Measurements from ENCODE around the gene DGKQ. TPM values are rescaled to one million over a fixed set of nuclear protein-coding genes. Genes with fewer than 3 reads are reported as not detected.
"Not testable (repeated sequence)": the region's sequence is repeated elsewhere in the genome, so short reads cannot be mapped to it uniquely, and the experiment has no call there.

The DGKQ gene
- total RNA-seq, 3 donors from 2014 or later = 11.2 to 21.5 (median 14.8) TPM

- H3K27me3 Mint-ChIP-seq (ENCODE audit: low read depth) = no peaks in the 10 kb centered on the region
- ATAC-seq (no peak), DNase-seq (no peak)
- peaks cover 2% of the 10 kb centered on the region for H3K36me3 Mint-ChIP-seq (ENCODE audit: insufficient read depth)
- peaks cover 1% of the 10 kb centered on the region for H3K4me1 Mint-ChIP-seq (ENCODE audit: low read depth)
- no peaks in the 10 kb centered on the region for H3K9me3 Mint-ChIP-seq
- no peak overlapping the region for H3K4me3 Mint-ChIP-seq
Measured at GRCh38 chr4:951186-951585, 22.2 kb downstream of the DGKQ start.

- Mint-ChIP-seq H3K36me3 (ENCODE audit: insufficient read depth) (peaks cover 2% of the 10 kb centered on the region), H3K4me3 (no peak overlapping the region), H3K4me1 (ENCODE audit: low read depth) (peaks cover 4% of the 10 kb centered on the region), H3K9me3 (no peaks in the 10 kb centered on the region), H3K27me3 (ENCODE audit: low read depth) (no peaks in the 10 kb centered on the region)
- ATAC-seq = no peak
- no peak for DNase-seq
Measured at GRCh38 chr4:950136-951020, 23.0 kb downstream of the DGKQ start.

GRCh38 chr4:949656-950055, 23.7 kb downstream of the DGKQ start:
- ATAC-seq = no peak
- Mint-ChIP-seq H3K4me3 (no peak overlapping the region), H3K4me1 (ENCODE audit: low read depth) (peaks cover 4% of the 10 kb centered on the region), H3K36me3 (ENCODE audit: insufficient read depth) (peaks cover 2% of the 10 kb centered on the region), H3K27me3 (ENCODE audit: low read depth) (no peaks in the 10 kb centered on the region), H3K9me3 (no peaks in the 10 kb centered on the region)
- no peak for DNase-seq

- no peaks in the 10 kb centered on the region for H3K9me3 Mint-ChIP-seq
- H3K4me1 Mint-ChIP-seq (ENCODE audit: low read depth) = peaks cover 4% of the 10 kb centered on the region
Measured at GRCh38 chr4:948936-949300, 24.5 kb downstream of the DGKQ start.

GRCh38 chr4:948101-948935, 25.1 kb downstream of the DGKQ start:
- no peak overlapping the region for H3K4me3 Mint-ChIP-seq
- peaks cover 4% of the 10 kb centered on the region for H3K4me1 Mint-ChIP-seq (ENCODE audit: low read depth)
- ATAC-seq (no peak), DNase-seq (no peak)
- H3K27me3 Mint-ChIP-seq (ENCODE audit: low read depth) = no peaks in the 10 kb centered on the region
- H3K9me3 Mint-ChIP-seq = no peaks in the 10 kb centered on the region
- H3K36me3 Mint-ChIP-seq (ENCODE audit: insufficient read depth) = peaks cover 2% of the 10 kb centered on the region

More at GRCh38 chr4:948936-949300, 24.5 kb downstream of the DGKQ start:
- no peak for DNase-seq
- H3K4me3 Mint-ChIP-seq = no peak overlapping the region
- ATAC-seq = no peak
- H3K27me3 Mint-ChIP-seq (ENCODE audit: low read depth) = no peaks in the 10 kb centered on the region
- H3K36me3 Mint-ChIP-seq (ENCODE audit: insufficient read depth) = peaks cover 2% of the 10 kb centered on the region

GRCh38 chr4:947491-947971, 25.8 kb downstream of the DGKQ start:
- Mint-ChIP-seq H3K9me3 (no peaks in the 10 kb centered on the region), H3K27me3 (ENCODE audit: low read depth) (no peaks in the 10 kb centered on the region), H3K4me3 (no peak overlapping the region), H3K36me3 (ENCODE audit: insufficient read depth) (peaks cover 2% of the 10 kb centered on the region), H3K4me1 (ENCODE audit: low read depth) (peaks cover 4% of the 10 kb centered on the region)
- ATAC-seq = no peak
- no peak for DNase-seq

DNA sequence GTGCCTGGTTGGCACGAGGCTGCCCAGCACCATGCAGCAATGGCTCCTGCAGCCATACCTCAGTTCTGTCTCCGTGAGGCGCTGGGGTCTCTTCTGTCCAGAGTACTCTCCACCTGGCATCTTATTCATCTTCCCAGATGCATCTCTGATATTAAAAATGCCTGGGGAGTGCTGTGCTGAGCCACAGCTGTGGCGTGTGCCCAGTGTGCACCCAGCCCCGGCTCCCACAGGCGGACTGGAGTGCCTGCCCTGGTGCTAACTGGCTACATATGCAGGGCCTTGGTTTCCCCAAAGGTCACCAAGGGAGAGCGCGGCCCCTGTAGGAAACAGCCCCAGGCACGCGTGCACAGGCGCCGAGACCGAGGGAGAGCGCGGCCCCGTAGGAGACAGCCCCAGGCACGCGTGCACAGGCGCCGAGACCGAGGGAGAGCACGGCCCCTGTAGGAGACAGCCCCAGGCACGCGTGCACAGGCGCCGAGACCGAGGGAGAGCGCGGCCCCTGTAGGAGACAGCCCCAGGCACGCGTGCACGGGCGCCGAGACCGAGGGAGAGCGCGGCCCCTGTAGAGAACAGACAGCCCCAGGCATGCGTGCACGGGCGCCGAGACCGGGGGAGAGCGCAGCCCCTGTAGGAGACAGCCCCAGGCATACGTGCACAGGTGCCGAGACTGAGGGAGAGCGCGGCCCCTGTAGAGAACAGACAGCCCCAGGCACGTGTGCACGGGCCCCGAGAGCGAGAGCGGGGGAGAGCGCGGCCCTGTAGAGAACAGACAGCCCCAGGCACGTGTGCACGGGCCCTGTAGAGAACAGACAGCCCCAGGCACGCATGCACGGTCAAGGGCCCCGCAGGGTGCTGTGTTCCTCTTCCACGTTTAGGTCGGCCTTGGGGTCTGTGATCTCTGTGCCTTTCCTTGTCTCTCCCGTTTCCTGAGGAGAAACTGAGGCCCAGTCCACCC, 26.6 kb downstream of the DGKQ start:
- Mint-ChIP-seq H3K4me1 (ENCODE audit: low read depth) (peaks cover 4% of the 10 kb centered on the region), H3K9me3 (no peaks in the 10 kb centered on the region), H3K36me3 (ENCODE audit: insufficient read depth) (no peaks in the 10 kb centered on the region), H3K27me3 (ENCODE audit: low read depth) (no peaks in the 10 kb centered on the region), H3K4me3 (no peak overlapping the region)
- ATAC-seq = no peak
- DNase-seq = no peak

DNA sequence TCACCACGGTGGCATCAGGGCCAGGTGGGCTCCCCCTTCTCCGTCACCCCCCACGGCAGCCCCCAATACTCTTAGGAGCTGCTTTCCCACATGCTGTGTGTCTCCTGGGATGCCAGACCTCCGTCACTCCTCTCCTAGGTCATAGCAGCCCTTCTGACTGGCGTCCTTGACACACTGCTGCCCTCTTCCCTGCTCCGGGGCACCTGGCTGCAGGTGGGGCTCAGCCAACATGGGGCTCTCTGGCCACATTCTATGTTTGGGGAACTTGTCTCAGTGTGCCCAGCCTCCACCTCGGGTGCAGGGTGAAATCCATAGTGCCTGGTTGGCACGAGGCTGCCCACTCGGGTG, 27.3 kb downstream of the DGKQ start:
- H3K36me3 Mint-ChIP-seq (ENCODE audit: insufficient read depth) = no peaks in the 10 kb centered on the region
- H3K27me3 Mint-ChIP-seq (ENCODE audit: low read depth) = no peaks in the 10 kb centered on the region
- no peak for ATAC-seq
- DNase-seq = no peak
- no peaks in the 10 kb centered on the region for H3K9me3 Mint-ChIP-seq
- no peak overlapping the region for H3K4me3 Mint-ChIP-seq
- H3K4me1 Mint-ChIP-seq (ENCODE audit: low read depth) = peaks cover 4% of the 10 kb centered on the region

- Mint-ChIP-seq H3K4me3 (no peak overlapping the region), H3K4me1 (ENCODE audit: low read depth) (peaks cover 4% of the 10 kb centered on the region), H3K27me3 (ENCODE audit: low read depth) (no peaks in the 10 kb centered on the region), H3K36me3 (ENCODE audit: insufficient read depth) (no peaks in the 10 kb centered on the region), H3K9me3 (no peaks in the 10 kb centered on the region)
- DNase-seq (no peak), ATAC-seq (no peak)
Measured at GRCh38 chr4:945274-946102, 27.9 kb downstream of the DGKQ start.

- not testable (repeated sequence) for H3K36me3 Mint-ChIP-seq (ENCODE audit: insufficient read depth); H3K9me3 Mint-ChIP-seq; ATAC-seq; H3K4me1 Mint-ChIP-seq (ENCODE audit: low read depth); DNase-seq; H3K4me3 Mint-ChIP-seq; H3K27me3 Mint-ChIP-seq (ENCODE audit: low read depth)
Measured at GRCh38 chr4:939508-939907, 33.9 kb downstream of the DGKQ start.

- peak overlapping the region; percentile 95 for H3K4me3 Mint-ChIP-seq
- no peaks in the 10 kb centered on the region for H3K27me3 Mint-ChIP-seq (ENCODE audit: low read depth)
- DNase-seq (peak; percentile 15), ATAC-seq (peak; percentile 25 to 44)
- H3K9me3 Mint-ChIP-seq = no peaks in the 10 kb centered on the region
- H3K36me3 Mint-ChIP-seq (ENCODE audit: insufficient read depth) = peaks cover 2% of the 10 kb centered on the region
- H3K4me1 Mint-ChIP-seq (ENCODE audit: low read depth) = peaks cover 53% of the 10 kb centered on the region
Measured at GRCh38 chr4:932713-933070, 40.7 kb downstream of the DGKQ start.

GRCh38 chr4:931960-932712, 41.2 kb downstream of the DGKQ start, which contains the start of the genes GAK and TMEM175:
GAK (minus strand) TSS chr4:932316; CDS start chr4:932187, 129 bp downstream.
TMEM175 (plus strand) TSS chr4:932460; CDS start chr4:947740, 15,280 bp downstream.
- peaks cover 2% of the 10 kb centered on the region for H3K36me3 Mint-ChIP-seq (ENCODE audit: insufficient read depth)

More at GRCh38 chr4:931960-932712, 41.2 kb downstream of the DGKQ start, which contains the start of the genes GAK and TMEM175:
- H3K4me3 Mint-ChIP-seq = peak within 1 kb of the TSS; percentile 95
- H3K9me3 Mint-ChIP-seq = no peaks in the 10 kb centered on the region
- ATAC-seq = peak; percentile 94 to 96
- peaks cover 53% of the 10 kb centered on the region for H3K4me1 Mint-ChIP-seq (ENCODE audit: low read depth)
- H3K27me3 Mint-ChIP-seq (ENCODE audit: low read depth) = no peaks in the 10 kb centered on the region
- DNase-seq = peak; percentile 96
